ENCODE results near the gene RNF38.
"Not testable (repeated sequence)": the region's sequence is repeated elsewhere in the genome, so short reads cannot be mapped to it uniquely, and the experiment has no call there.

Gene RNF38

DNA sequence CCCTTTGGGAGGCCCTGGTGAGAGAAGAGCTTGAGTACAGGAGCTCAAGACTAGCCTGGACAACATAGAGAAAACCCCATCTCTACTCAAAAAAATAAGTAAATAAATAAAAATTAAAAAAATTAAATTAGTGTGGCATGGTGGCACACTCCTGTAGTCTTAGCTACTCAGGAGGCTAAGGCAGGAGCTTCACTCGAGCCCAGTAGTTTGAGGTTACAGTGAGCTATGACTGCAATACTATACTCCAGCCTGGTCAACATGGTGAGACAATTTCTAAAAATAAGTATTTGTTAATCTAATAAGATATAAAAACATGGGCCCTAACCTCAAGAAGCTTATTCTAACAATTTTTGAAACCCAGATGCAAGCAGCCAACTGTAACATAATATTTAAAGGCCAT is 7.6 kb downstream of the RNF38 start:
- DNase-seq (ENCODE audit: low read depth): no peak
- no peak overlapping the region for H3K4me3 ChIP-seq (ENCODE audit: low read depth, low read length)
- TF ChIP-seq MYC (IDR thresholded peaks at IDR 0.05; ENCODE audit: low read depth, low read length) (no peak), CTCF (IDR thresholded peaks at IDR 0.05; ENCODE audit: low read depth, low read length) (no peak), MAX (IDR thresholded peaks at IDR 0.05; ENCODE audit: low read depth, low read length) (no peak), POLR2A (IDR thresholded peaks at IDR 0.05; ENCODE audit: extremely low read depth, insufficient read length) (no peak)

DNA sequence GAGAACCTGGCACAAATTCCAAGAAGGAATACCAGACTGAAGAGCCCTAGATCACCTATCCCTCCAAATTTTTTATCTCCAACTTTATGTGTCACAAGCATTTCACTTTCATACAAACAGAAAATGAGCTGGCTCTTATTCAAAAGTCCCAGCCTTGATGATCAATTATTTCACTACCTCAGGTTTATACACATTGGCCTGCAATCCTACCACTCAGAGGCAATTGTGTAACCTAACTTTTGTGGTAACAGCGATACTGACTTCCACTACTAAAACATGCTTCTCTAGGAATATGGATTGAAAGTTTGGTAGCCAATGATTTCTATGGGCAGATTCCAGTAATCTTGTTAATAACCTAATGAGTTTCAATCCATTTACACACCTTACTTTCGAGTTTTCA is 10.5 kb downstream of the RNF38 start:
- peak; percentile 14 for DNase-seq (ENCODE audit: low read depth)
- no peak overlapping the region for H3K4me3 ChIP-seq (ENCODE audit: low read depth, low read length)
- TF ChIP-seq POLR2A (IDR thresholded peaks at IDR 0.05; ENCODE audit: extremely low read depth, insufficient read length) (no peak), CTCF (IDR thresholded peaks at IDR 0.05; ENCODE audit: low read depth, low read length) (no peak), MYC (IDR thresholded peaks at IDR 0.05; ENCODE audit: low read depth, low read length) (no peak), MAX (IDR thresholded peaks at IDR 0.05; ENCODE audit: low read depth, low read length) (no peak)

DNA sequence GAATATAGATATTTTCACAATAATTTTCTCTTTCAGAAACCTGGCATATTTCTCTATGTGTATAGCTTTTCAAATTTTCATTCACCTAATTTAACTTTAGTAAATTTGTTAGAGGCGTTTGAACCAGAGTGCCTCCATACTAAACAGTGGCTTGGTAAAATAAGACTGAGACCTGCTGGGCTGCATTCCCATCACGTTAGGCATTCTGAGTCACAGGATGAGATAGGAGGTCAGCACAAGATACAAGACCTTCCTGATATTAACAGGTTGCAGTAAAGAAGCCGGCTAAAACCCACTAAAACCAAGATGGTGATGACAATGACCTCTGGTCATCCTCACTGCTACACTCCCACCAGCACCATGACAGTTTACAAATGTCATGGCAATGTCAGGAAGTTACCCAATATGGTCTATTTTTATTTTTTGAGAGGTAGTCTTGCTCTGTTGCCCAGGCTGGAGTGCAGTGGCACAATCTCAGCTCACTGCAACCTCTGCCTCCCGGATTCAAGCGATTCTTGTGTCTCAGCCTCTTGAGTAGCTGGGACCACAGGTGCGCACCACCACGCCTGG is 13.6 kb downstream of the RNF38 start:
- H3K4me3 ChIP-seq (ENCODE audit: low read depth, low read length); DNase-seq (ENCODE audit: low read depth): not testable (repeated sequence)

DNA sequence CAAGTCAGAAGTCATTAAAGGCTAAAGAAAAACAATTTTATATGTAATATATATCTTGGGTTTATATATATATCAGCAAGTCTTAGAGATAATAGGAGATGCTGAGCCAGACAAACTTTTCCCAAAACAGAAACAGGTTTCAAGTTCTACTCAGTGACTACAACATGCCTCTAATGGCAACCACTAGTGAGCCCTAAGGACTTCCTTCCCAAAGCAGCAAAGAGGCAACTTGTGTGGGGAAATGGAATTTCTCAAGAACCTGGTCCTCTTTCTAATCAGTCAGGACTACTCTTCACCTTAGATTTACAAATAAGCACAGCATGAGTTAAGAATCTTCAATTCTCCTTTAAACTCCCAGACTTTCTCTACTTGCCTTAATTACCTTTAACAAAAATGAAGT is 17.6 kb downstream of the RNF38 start:
- H3K4me3 ChIP-seq (ENCODE audit: low read depth, low read length): no peak overlapping the region
- TF ChIP-seq POLR2A (IDR thresholded peaks at IDR 0.05; ENCODE audit: extremely low read depth, insufficient read length) (no peak), CTCF (IDR thresholded peaks at IDR 0.05; ENCODE audit: low read depth, low read length) (no peak), MAX (IDR thresholded peaks at IDR 0.05; ENCODE audit: low read depth, low read length) (no peak), MYC (IDR thresholded peaks at IDR 0.05; ENCODE audit: low read depth, low read length) (no peak)
- DNase-seq (ENCODE audit: low read depth): no peak

DNA sequence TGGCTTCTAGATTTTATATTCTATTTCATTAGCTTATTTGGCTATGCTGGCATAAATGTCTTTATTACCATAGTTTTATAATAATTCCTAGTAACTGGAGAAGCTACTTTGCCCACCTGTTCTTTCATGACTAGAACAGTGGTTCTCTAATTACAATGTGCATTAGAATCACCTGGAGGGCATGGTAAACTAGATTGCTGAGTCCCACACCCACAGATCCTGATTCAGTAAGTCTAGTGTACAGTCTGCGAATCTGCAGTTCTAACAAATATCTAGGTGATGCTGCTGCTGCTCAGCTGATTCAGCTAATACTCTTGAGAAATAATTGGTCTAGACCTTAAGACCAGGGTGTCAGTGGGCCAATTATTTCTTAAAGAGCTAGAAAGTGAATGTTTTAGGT is 35.5 kb downstream of the RNF38 start:
- H3K4me3 ChIP-seq (ENCODE audit: low read depth, low read length): no peak overlapping the region
- TF ChIP-seq CTCF (IDR thresholded peaks at IDR 0.05; ENCODE audit: low read depth, low read length) (no peak), MYC (IDR thresholded peaks at IDR 0.05; ENCODE audit: low read depth, low read length) (no peak), POLR2A (IDR thresholded peaks at IDR 0.05; ENCODE audit: extremely low read depth, insufficient read length) (no peak), MAX (IDR thresholded peaks at IDR 0.05; ENCODE audit: low read depth, low read length) (no peak)
- DNase-seq (ENCODE audit: low read depth): no peak

DNA sequence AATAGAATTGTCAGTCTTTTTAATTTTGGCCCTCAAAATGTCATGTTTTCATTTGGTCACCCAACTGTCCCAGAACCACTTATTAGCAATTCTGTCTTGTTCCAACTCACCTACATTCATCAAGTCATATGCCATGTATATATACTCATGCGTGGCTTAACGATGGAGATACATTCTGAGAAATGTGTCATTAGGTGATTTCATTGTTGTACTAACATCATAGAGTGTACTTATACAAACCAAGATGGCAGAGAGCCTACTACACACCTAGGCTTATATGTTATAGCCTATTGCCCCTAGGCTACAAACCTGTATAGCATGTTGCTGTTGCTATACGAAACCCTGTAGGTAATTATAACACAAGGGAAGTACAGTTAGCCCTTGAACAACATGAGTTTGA is 36.6 kb downstream of the RNF38 start:
- no peak for DNase-seq (ENCODE audit: low read depth)
- no peak overlapping the region for H3K4me3 ChIP-seq (ENCODE audit: low read depth, low read length)
- no peak for TF ChIP-seq MYC (IDR thresholded peaks at IDR 0.05; ENCODE audit: low read depth, low read length)
- TF ChIP-seq MAX (IDR thresholded peaks at IDR 0.05; ENCODE audit: low read depth, low read length): no peak
- no peak for TF ChIP-seq CTCF (IDR thresholded peaks at IDR 0.05; ENCODE audit: low read depth, low read length)
- TF ChIP-seq POLR2A (IDR thresholded peaks at IDR 0.05; ENCODE audit: extremely low read depth, insufficient read length): no peak

All from NB4 (cell line).